HepG2 (cell line): ENCODE data around the gene MYL12B. TPM values are rescaled to one million over a fixed set of nuclear protein-coding genes. Genes with fewer than 3 reads are reported as not detected.
A peak's percentile ranks its signal among the peaks of the same experiment; 100 is the strongest.

Source experiments
- GATAD1 ChIP-seq: IDR thresholded peaks from 2 replicates; pipeline ENCODE4 v1.6.1; 2016; ENCODE audit warnings: missing genetic modification reagents, missing compliant biosample characterization
- GATAD2A ChIP-seq: IDR thresholded peaks from 2 replicates; pipeline ENCODE4 v1.6.1; 2016
- HES4 ChIP-seq: sonication (generic); formaldehyde crosslinking; IDR thresholded peaks from 2 replicates; pipeline ENCODE4 v1.9.0; 2021; ENCODE audit warnings: mild to moderate bottlenecking, missing genetic modification reagents, borderline replicate concordance
- IRF1 ChIP-seq: sonication (generic); formaldehyde crosslinking; IDR thresholded peaks from 2 replicates; pipeline ENCODE4 v1.4.0; 2020; ENCODE audit warnings: low read depth, mild to moderate bottlenecking, missing genetic modification reagents
- KLF6 ChIP-seq: IDR thresholded peaks from 2 replicates; pipeline ENCODE4 v1.8.0; 2016; ENCODE audit warnings: missing biosample characterization, missing genetic modification reagents
- MIER2 ChIP-seq: IDR thresholded peaks from 2 replicates; pipeline ENCODE4 v1.6.1; 2016; ENCODE audit warnings: missing biosample characterization, missing genetic modification reagents
- ONECUT2 ChIP-seq: sonication (generic); formaldehyde crosslinking; IDR thresholded peaks from 2 replicates; pipeline ENCODE4 v1.4.0; 2020; ENCODE audit warnings: missing genetic modification reagents
- PPARG ChIP-seq: conservative IDR thresholded peaks from 2 replicates; pipeline ENCODE4 v1.6.1; 2016; ENCODE audit warnings: missing biosample characterization, missing genetic modification reagents
- SP5 ChIP-seq: IDR thresholded peaks from 2 replicates; pipeline ENCODE4 v1.6.1; 2016; ENCODE audit warnings: low read depth, borderline replicate concordance
- ZC3H4 ChIP-seq: sonication (generic); formaldehyde crosslinking; IDR thresholded peaks from 2 replicates; pipeline ENCODE4 v1.4.0; 2020; ENCODE audit warnings: missing genetic modification reagents, borderline replicate concordance
- ZFP36 ChIP-seq: fragments of 150-350 bp; IDR thresholded peaks from 2 replicates; pipeline ENCODE4 v1.6.1; 2018; ENCODE audit warnings: borderline replicate concordance, low read length, low read depth; ENCODE audit not compliant: partially characterized antibody
- ZNF350 ChIP-seq: sonication (generic); formaldehyde crosslinking; IDR thresholded peaks from 2 replicates; pipeline ENCODE4 v1.4.0; 2020; ENCODE audit warnings: mild to moderate bottlenecking, low read depth, missing genetic modification reagents, borderline replicate concordance
- ZNF441 ChIP-seq: sonication (generic); formaldehyde crosslinking; IDR thresholded peaks from 2 replicates; pipeline ENCODE4 v1.7.0; 2021; ENCODE audit warnings: missing genetic modification reagents, borderline replicate concordance
- ZNF674 ChIP-seq: sonication (generic); formaldehyde crosslinking; IDR thresholded peaks from 2 replicates; pipeline ENCODE4 v1.5.0; 2020; ENCODE audit warnings: low read depth, mild to moderate bottlenecking, missing genetic modification reagents
- ZNF839 ChIP-seq: sonication (generic); formaldehyde crosslinking; IDR thresholded peaks from 2 replicates; pipeline ENCODE4 v1.4.0; 2020; ENCODE audit warnings: missing genetic modification reagents, mild to moderate bottlenecking, borderline replicate concordance
- polyA plus RNA-seq, 8 experiments: library from polyadenylated mRNA; depleted of rRNA in 3 of 8; stranded (reverse) in 7 of 8; unstranded in 1 of 8; fragments of >200 nt; fragmentation: Illumina TruSeq in 4 of 8; extraction: Trizol in 4 of 8; gene quantifications; 2 replicates each; pipeline versions ENCODE4 v1.2.1 to v1.2.3, GENCODE V29; 2011 to 2016; ENCODE audit warnings: low read depth in 4 of 8, missing spikeins in 1 of 8, mixed read lengths in 1 of 8; ENCODE audit not compliant: insufficient read depth in 1 of 8
- total RNA-seq, 5 experiments: library from RNA; depleted of rRNA; stranded (reverse); fragments of >200 nt; fragmentation: Illumina TruSeq; extraction: Trizol; gene quantifications; 2 replicates each; pipeline ENCODE4 v1.2.3, GENCODE V29; 2016; ENCODE audit warnings: low read depth in 1 of 5
- TF ChIP-seq, protein P1 (sequence below): IDR thresholded peaks from 2 replicates; pipeline ENCODE4 v1.4.0; 2020; ENCODE audit warnings: mild to moderate bottlenecking, missing genetic modification reagents
- TF ChIP-seq, protein P2 (sequence below): sonication (generic); formaldehyde crosslinking; IDR thresholded peaks from 2 replicates; pipeline ENCODE4 v1.5.0; 2020; ENCODE audit warnings: mild to moderate bottlenecking, missing genetic modification reagents, moderate library complexity
- TF ChIP-seq, protein P3 (sequence below): sonication (generic); formaldehyde crosslinking; IDR thresholded peaks from 2 replicates; pipeline ENCODE4 v1.8.1; 2023; ENCODE audit warnings: missing genetic modification reagents, inconsistent platforms, borderline replicate concordance

MYL12B gene
- total and polyA plus RNA-seq, 2 of the 13 experiments (the other 11 are each of a cell fraction or from before 2014, with no cell fraction given): 265 to 340 TPM

- TF ChIP-seq HES4 (CRISPR knock-in tag) (no peak), ZFP36 (no peak), ZNF350 (CRISPR knock-in tag) (peak; percentile 63; the same call in 1 of the 2 replicates), PPARG (CRISPR knock-in tag) (peak; percentile 70), ZNF674 (no peak), ONECUT2 (no peak), GATAD1 (CRISPR knock-in tag) (peak; percentile 94), SP5 (CRISPR knock-in tag) (peak; percentile 76), KLF6 (peak; percentile 85), ZC3H4 (CRISPR knock-in tag) (no peak), MIER2 (CRISPR knock-in tag) (0 out of 2 replicates have a peak, but pooled peaks have one; percentile 74), ZNF839 (no peak), GATAD2A (CRISPR knock-in tag) (peak; percentile 80), ZNF441 (CRISPR knock-in tag) (no peak), IRF1 (CRISPR knock-in tag) (no peak)
- TF ChIP-seq, protein P1, sequence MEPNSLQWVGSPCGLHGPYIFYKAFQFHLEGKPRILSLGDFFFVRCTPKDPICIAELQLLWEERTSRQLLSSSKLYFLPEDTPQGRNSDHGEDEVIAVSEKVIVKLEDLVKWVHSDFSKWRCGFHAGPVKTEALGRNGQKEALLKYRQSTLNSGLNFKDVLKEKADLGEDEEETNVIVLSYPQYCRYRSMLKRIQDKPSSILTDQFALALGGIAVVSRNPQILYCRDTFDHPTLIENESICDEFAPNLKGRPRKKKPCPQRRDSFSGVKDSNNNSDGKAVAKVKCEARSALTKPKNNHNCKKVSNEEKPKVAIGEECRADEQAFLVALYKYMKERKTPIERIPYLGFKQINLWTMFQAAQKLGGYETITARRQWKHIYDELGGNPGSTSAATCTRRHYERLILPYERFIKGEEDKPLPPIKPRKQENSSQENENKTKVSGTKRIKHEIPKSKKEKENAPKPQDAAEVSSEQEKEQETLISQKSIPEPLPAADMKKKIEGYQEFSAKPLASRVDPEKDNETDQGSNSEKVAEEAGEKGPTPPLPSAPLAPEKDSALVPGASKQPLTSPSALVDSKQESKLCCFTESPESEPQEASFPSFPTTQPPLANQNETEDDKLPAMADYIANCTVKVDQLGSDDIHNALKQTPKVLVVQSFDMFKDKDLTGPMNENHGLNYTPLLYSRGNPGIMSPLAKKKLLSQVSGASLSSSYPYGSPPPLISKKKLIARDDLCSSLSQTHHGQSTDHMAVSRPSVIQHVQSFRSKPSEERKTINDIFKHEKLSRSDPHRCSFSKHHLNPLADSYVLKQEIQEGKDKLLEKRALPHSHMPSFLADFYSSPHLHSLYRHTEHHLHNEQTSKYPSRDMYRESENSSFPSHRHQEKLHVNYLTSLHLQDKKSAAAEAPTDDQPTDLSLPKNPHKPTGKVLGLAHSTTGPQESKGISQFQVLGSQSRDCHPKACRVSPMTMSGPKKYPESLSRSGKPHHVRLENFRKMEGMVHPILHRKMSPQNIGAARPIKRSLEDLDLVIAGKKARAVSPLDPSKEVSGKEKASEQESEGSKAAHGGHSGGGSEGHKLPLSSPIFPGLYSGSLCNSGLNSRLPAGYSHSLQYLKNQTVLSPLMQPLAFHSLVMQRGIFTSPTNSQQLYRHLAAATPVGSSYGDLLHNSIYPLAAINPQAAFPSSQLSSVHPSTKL (CRISPR knock-in tag): peak; percentile 69
- TF ChIP-seq, protein P2, sequence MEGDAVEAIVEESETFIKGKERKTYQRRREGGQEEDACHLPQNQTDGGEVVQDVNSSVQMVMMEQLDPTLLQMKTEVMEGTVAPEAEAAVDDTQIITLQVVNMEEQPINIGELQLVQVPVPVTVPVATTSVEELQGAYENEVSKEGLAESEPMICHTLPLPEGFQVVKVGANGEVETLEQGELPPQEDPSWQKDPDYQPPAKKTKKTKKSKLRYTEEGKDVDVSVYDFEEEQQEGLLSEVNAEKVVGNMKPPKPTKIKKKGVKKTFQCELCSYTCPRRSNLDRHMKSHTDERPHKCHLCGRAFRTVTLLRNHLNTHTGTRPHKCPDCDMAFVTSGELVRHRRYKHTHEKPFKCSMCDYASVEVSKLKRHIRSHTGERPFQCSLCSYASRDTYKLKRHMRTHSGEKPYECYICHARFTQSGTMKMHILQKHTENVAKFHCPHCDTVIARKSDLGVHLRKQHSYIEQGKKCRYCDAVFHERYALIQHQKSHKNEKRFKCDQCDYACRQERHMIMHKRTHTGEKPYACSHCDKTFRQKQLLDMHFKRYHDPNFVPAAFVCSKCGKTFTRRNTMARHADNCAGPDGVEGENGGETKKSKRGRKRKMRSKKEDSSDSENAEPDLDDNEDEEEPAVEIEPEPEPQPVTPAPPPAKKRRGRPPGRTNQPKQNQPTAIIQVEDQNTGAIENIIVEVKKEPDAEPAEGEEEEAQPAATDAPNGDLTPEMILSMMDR (CRISPR knock-in tag): peak; percentile 97
- TF ChIP-seq, protein P3, sequence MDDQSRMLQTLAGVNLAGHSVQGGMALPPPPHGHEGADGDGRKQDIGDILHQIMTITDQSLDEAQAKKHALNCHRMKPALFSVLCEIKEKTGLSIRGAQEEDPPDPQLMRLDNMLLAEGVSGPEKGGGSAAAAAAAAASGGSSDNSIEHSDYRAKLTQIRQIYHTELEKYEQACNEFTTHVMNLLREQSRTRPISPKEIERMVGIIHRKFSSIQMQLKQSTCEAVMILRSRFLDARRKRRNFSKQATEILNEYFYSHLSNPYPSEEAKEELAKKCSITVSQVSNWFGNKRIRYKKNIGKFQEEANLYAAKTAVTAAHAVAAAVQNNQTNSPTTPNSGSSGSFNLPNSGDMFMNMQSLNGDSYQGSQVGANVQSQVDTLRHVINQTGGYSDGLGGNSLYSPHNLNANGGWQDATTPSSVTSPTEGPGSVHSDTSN (CRISPR knock-in tag): no peak
Observed at GRCh38 chr18:3297025-3297984, 35.4 kb downstream of the MYL12B start (continued).
